ENCODE results near the gene C1QL4. TPM values are rescaled to one million over a fixed set of nuclear protein-coding genes. Genes with fewer than 3 reads are reported as not detected.

Gene C1QL4
- polyA plus RNA-seq, 1 donor (not counting 4 experiments of a cell fraction or from before 2014, with no cell fraction given), result 0.07 TPM

GRCh38 chr12:49296034-49296835 lies 40.8 kb downstream of the C1QL4 start:
- no peak overlapping the region for H2AFZ ChIP-seq (ENCODE audit: control insufficient read depth, low read length)
- H3K9me3 ChIP-seq (ENCODE audit: control insufficient read depth, low read depth, low read length), result no peaks in the 10 kb centered on the region
- peak; percentile 71 to 94 (median 87) for TF ChIP-seq CTCF (optimal IDR thresholded peaks at IDR 0.05 in 1 of 3, IDR thresholded peaks at IDR 0.05 in 1 of 3, conservative IDR thresholded peaks at IDR 0.05 in 1 of 3; ENCODE audit: extremely low read depth in 1 of 3, insufficient read depth in 2 of 3, low read length in 3 of 3)
- no peak for TF ChIP-seq EZH2 (IDR thresholded peaks at IDR 0.05; ENCODE audit: low read length)
- peak overlapping the region; percentile 73 for H3K4me2 ChIP-seq (ENCODE audit: control insufficient read depth, extremely low read depth, insufficient read depth, low read depth, low read length)
- DNase-seq (ENCODE audit: low read depth, low spot score) (no peak), FAIRE-seq (no peak)
- peaks cover 13% of the 10 kb centered on the region for H3K4me1 ChIP-seq (ENCODE audit: control insufficient read depth, extremely low read depth, insufficient read depth, low read length)
- H3K9ac ChIP-seq (ENCODE audit: control insufficient read depth, extremely low read depth, insufficient read depth, low read length), result no peak overlapping the region
- H4K20me1 ChIP-seq (ENCODE audit: control insufficient read depth, extremely low read depth, insufficient read depth, low read length), result no peaks in the 10 kb centered on the region
- H3K79me2 ChIP-seq (ENCODE audit: control insufficient read depth, insufficient read depth, low read length), result no peaks in the 10 kb centered on the region
- H3K27ac ChIP-seq (ENCODE audit: control insufficient read depth, insufficient read depth, low read length), result no peak overlapping the region
- peak overlapping the region in 1 of 3 experiments; percentile 36 for H3K4me3 ChIP-seq (ENCODE audit: control insufficient read depth in 2 of 3, extremely low read depth in 1 of 3, insufficient read depth in 2 of 3, low read depth in 1 of 3, low read length in 3 of 3)
- H3K9me1 ChIP-seq (ENCODE audit: control insufficient read depth, extremely low read depth, insufficient read depth, low read length), result no peaks in the 10 kb centered on the region
- H3K27me3 ChIP-seq (ENCODE audit: control insufficient read depth, extremely low read depth, insufficient read depth, low read length), result peaks cover 47% of the 10 kb centered on the region
- H3K36me3 ChIP-seq (ENCODE audit: control insufficient read depth in 2 of 2, extremely low read depth in 1 of 2, insufficient read depth in 2 of 2, low read length in 2 of 2), result no peaks in the 10 kb centered on the region
- dilution Hi-C loops (cut with MboI; ENCODE audit: extremely low pct_ligation_motif_present, low sequenced_read_pairs), result no loop called here

GRCh38 chr12:49295082-49295936 lies 41.7 kb downstream of the C1QL4 start, which contains the start of gene PRPH:
Gene PRPH (plus strand): TSS chr12:49295147. CDS start chr12:49295201, 54 bp downstream.
- no peak for DNase-seq (ENCODE audit: low read depth, low spot score)
- dilution Hi-C loops (cut with MboI; ENCODE audit: extremely low pct_ligation_motif_present, low sequenced_read_pairs), result no loop called here
- Histone ChIP-seq H3K9me1 (ENCODE audit: control insufficient read depth, extremely low read depth, insufficient read depth, low read length) (no peaks in the 10 kb centered on the region), H3K9me3 (ENCODE audit: control insufficient read depth, low read depth, low read length) (no peaks in the 10 kb centered on the region), H3K27ac (ENCODE audit: control insufficient read depth, insufficient read depth, low read length) (no peak within 1 kb of the TSS), H3K4me3 (ENCODE audit: control insufficient read depth in 2 of 3, extremely low read depth in 1 of 3, insufficient read depth in 2 of 3, low read depth in 1 of 3, low read length in 3 of 3) (no peak within 1 kb of the TSS), H3K4me1 (ENCODE audit: control insufficient read depth, extremely low read depth, insufficient read depth, low read length) (peaks cover 13% of the 10 kb centered on the region), H2AFZ (ENCODE audit: control insufficient read depth, low read length) (peak within 1 kb of the TSS; percentile 27), H3K36me3 (ENCODE audit: control insufficient read depth in 2 of 2, extremely low read depth in 1 of 2, insufficient read depth in 2 of 2, low read length in 2 of 2) (no peaks in the 10 kb centered on the region), H4K20me1 (ENCODE audit: control insufficient read depth, extremely low read depth, insufficient read depth, low read length) (no peaks in the 10 kb centered on the region), H3K9ac (ENCODE audit: control insufficient read depth, extremely low read depth, insufficient read depth, low read length) (no peak within 1 kb of the TSS), H3K4me2 (ENCODE audit: control insufficient read depth, extremely low read depth, insufficient read depth, low read depth, low read length) (no peak within 1 kb of the TSS), H3K27me3 (ENCODE audit: control insufficient read depth, extremely low read depth, insufficient read depth, low read length) (peaks cover 47% of the 10 kb centered on the region), H3K79me2 (ENCODE audit: control insufficient read depth, insufficient read depth, low read length) (no peaks in the 10 kb centered on the region)
- no peak for FAIRE-seq
- TF ChIP-seq CTCF (optimal IDR thresholded peaks at IDR 0.05 in 1 of 3, IDR thresholded peaks at IDR 0.05 in 1 of 3, conservative IDR thresholded peaks at IDR 0.05 in 1 of 3; ENCODE audit: extremely low read depth in 1 of 3, insufficient read depth in 2 of 3, low read length in 3 of 3), result no peak
- peak; percentile 79 for TF ChIP-seq EZH2 (IDR thresholded peaks at IDR 0.05; ENCODE audit: low read length)

All from keratinocyte (primary cell).